ENCODE results near the gene ZNF526.

GRCh38 chr19:42252365-42253244 lies 32.5 kb downstream of the ZNF526 start:
- TF ChIP-seq POLR2AphosphoS5 (IDR thresholded peaks at IDR 0.05; ENCODE audit: low read depth, low read length) (no peak; the same call in 1 of the 2 replicates), POLR2A (IDR thresholded peaks at IDR 0.05; ENCODE audit: low read depth, low read length) (no peak), TAF1 (IDR thresholded peaks at IDR 0.05; ENCODE audit: borderline replicate concordance, low read depth, low read length) (no peak)
